Measurements from ENCODE around the gene SLC2A10. TPM values are rescaled to one million over a fixed set of nuclear protein-coding genes. Genes with fewer than 3 reads are reported as not detected.

Gene SLC2A10
- total and polyA plus RNA-seq, 2 donors (not counting 3 experiments of a cell fraction or from before 2014, with no cell fraction given): 11.2 to 13.6 TPM

DNA sequence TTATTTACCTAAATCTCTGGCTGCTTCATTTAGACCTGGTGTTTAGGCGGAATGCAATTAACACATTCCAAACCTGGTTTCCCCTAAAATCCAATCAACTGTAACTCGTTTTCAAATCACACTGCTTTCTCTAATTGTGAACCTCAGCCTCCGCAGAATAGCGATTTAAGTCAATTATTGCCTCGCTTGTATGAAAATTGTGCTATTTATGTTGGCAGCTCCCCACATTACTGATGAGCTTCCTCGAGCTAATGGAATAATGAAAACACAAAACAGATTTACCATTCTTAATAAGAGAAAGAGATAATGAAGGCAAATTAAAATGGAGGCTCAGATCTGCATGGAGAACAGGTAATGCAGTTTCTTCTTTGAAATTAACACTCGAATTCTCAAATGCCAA is 67.9 kb downstream of the SLC2A10 start:
- Histone ChIP-seq H3K36me3 (ENCODE audit: control insufficient read depth in 2 of 2, extremely low read depth in 1 of 2, insufficient read depth in 2 of 2, low read length in 2 of 2) (no peaks in the 10 kb centered on the region), H3K4me1 (ENCODE audit: control insufficient read depth, extremely low read depth, insufficient read depth, low read length) (no peaks in the 10 kb centered on the region), H3K9ac (replicated peaks; ENCODE audit: extremely low read depth, insufficient read depth, low read length) (no peak overlapping the region), H3K9me1 (replicated peaks; ENCODE audit: control insufficient read depth, extremely low read depth, insufficient read depth, low read length) (no peaks in the 10 kb centered on the region), H3K27ac (ENCODE audit: insufficient read depth, low read depth, low read length) (no peak overlapping the region), H3K9me3 (replicated peaks; ENCODE audit: control insufficient read depth, insufficient read depth, low read length) (no peaks in the 10 kb centered on the region), H3K4me3 (replicated peaks in 1 of 3; ENCODE audit: insufficient read depth in 1 of 3, low read depth in 1 of 3, low read length in 3 of 3) (no peak overlapping the region), H3K27me3 (ENCODE audit: control insufficient read depth in 2 of 2, insufficient read depth in 2 of 2, low read length in 2 of 2) (no peaks in the 10 kb centered on the region), H3K79me2 (ENCODE audit: control insufficient read depth, insufficient read depth, low read length) (no peaks in the 10 kb centered on the region), H4K20me1 (replicated peaks; ENCODE audit: control insufficient read depth, extremely low read depth, insufficient read depth, low read length) (no peaks in the 10 kb centered on the region), H2AFZ (ENCODE audit: low read depth, low read length) (no peak overlapping the region), H3K4me2 (ENCODE audit: insufficient read depth, low read length) (no peak overlapping the region)
- FAIRE-seq (no peak), DNase-seq (ENCODE audit: low read depth, low spot score) (no peak)
- BruUV-seq (replicated peaks): no TSS peak
- TF ChIP-seq POLR2A (IDR thresholded peaks at IDR 0.05; ENCODE audit: low read depth, low read length): no peak
- no peak for TF ChIP-seq EZH2 (IDR thresholded peaks at IDR 0.05; ENCODE audit: borderline replicate concordance, low read depth, low read length, severe bottlenecking)
- TF ChIP-seq JUN (IDR thresholded peaks at IDR 0.05; ENCODE audit: borderline replicate concordance, insufficient read depth, insufficient read length, low read depth): no peak
- no peak for TF ChIP-seq MYC (IDR thresholded peaks at IDR 0.05; ENCODE audit: low read depth, low read length)
- TF ChIP-seq, protein P1, sequence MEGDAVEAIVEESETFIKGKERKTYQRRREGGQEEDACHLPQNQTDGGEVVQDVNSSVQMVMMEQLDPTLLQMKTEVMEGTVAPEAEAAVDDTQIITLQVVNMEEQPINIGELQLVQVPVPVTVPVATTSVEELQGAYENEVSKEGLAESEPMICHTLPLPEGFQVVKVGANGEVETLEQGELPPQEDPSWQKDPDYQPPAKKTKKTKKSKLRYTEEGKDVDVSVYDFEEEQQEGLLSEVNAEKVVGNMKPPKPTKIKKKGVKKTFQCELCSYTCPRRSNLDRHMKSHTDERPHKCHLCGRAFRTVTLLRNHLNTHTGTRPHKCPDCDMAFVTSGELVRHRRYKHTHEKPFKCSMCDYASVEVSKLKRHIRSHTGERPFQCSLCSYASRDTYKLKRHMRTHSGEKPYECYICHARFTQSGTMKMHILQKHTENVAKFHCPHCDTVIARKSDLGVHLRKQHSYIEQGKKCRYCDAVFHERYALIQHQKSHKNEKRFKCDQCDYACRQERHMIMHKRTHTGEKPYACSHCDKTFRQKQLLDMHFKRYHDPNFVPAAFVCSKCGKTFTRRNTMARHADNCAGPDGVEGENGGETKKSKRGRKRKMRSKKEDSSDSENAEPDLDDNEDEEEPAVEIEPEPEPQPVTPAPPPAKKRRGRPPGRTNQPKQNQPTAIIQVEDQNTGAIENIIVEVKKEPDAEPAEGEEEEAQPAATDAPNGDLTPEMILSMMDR (IDR thresholded peaks at IDR 0.05; ENCODE audit: extremely low read depth in 1 of 2, insufficient read depth in 1 of 2, low read depth in 1 of 2, low read length in 2 of 2): no peak
- TF ChIP-seq FOS (IDR thresholded peaks at IDR 0.05; ENCODE audit: borderline replicate concordance, insufficient read depth, low read length): no peak
- dilution Hi-C loops (cut with MboI; ENCODE audit: extremely low pct_ligation_motif_present, low sequenced_read_pairs): no loop called here
- ChIA-PET POLR2A (no interaction called here), CTCF (no interaction called here)
- intact Hi-C loops (cut with micrococcal nuclease): no loop called here

DNA sequence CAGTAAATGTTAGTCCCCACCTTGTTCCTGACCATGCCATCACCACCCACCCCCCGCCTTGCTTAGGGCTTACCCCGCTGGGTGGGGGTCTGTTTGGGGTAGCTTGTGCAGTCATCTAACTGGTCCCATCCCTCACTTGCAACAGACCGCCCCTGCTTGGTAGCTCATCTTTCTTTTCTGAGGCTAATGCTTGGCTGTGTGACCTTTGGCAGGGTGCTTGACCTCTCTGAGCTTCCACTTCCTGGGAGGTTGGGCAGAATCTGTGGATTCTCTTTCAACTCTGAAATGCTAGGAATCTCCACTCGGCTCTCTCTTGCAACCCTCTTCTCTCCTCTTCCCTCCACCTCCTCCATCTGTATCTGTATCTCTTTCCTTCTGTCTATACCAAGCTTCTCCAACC is 70.4 kb downstream of the SLC2A10 start:
- no peak overlapping the region for H3K4me2 ChIP-seq (ENCODE audit: insufficient read depth, low read length)
- H3K9me3 ChIP-seq (replicated peaks; ENCODE audit: control insufficient read depth, insufficient read depth, low read length): no peaks in the 10 kb centered on the region
- DNase-seq (ENCODE audit: low read depth, low spot score) (no peak), FAIRE-seq (no peak)
- no peaks in the 10 kb centered on the region for H4K20me1 ChIP-seq (replicated peaks; ENCODE audit: control insufficient read depth, extremely low read depth, insufficient read depth, low read length)
- intact Hi-C loops (cut with micrococcal nuclease): no loop called here
- ChIA-PET CTCF (no interaction called here), POLR2A (no interaction called here)
- no peaks in the 10 kb centered on the region for H3K79me2 ChIP-seq (ENCODE audit: control insufficient read depth, insufficient read depth, low read length)
- H3K27ac ChIP-seq (ENCODE audit: insufficient read depth, low read depth, low read length): no peak overlapping the region
- TF ChIP-seq EZH2 (IDR thresholded peaks at IDR 0.05; ENCODE audit: borderline replicate concordance, low read depth, low read length, severe bottlenecking): no peak
- TF ChIP-seq POLR2A (IDR thresholded peaks at IDR 0.05; ENCODE audit: low read depth, low read length): no peak
- no peak for TF ChIP-seq POLR2AphosphoS5 (IDR thresholded peaks at IDR 0.05; ENCODE audit: insufficient read depth, low read depth, low read length)
- TF ChIP-seq FOS (IDR thresholded peaks at IDR 0.05; ENCODE audit: borderline replicate concordance, insufficient read depth, low read length): no peak
- no peak for TF ChIP-seq JUN (IDR thresholded peaks at IDR 0.05; ENCODE audit: borderline replicate concordance, insufficient read depth, insufficient read length, low read depth)
- TF ChIP-seq, protein P2, sequence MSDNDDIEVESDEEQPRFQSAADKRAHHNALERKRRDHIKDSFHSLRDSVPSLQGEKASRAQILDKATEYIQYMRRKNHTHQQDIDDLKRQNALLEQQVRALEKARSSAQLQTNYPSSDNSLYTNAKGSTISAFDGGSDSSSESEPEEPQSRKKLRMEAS (IDR thresholded peaks at IDR 0.05; ENCODE audit: insufficient read depth, insufficient read length): no peak
- TF ChIP-seq, protein P1 (IDR thresholded peaks at IDR 0.05; ENCODE audit: extremely low read depth in 1 of 2, insufficient read depth in 1 of 2, low read depth in 1 of 2, low read length in 2 of 2): no peak
- no peak for TF ChIP-seq GATA2 (IDR thresholded peaks at IDR 0.05; ENCODE audit: insufficient read depth, insufficient read length, low read depth, low read length)
- TF ChIP-seq MYC (IDR thresholded peaks at IDR 0.05; ENCODE audit: low read depth, low read length): no peak
- no peaks in the 10 kb centered on the region for H3K36me3 ChIP-seq (ENCODE audit: control insufficient read depth in 2 of 2, extremely low read depth in 1 of 2, insufficient read depth in 2 of 2, low read length in 2 of 2)
- no TSS peak for BruUV-seq (replicated peaks)
- H3K4me1 ChIP-seq (ENCODE audit: control insufficient read depth, extremely low read depth, insufficient read depth, low read length): no peaks in the 10 kb centered on the region
- no peak overlapping the region for H3K4me3 ChIP-seq (replicated peaks in 1 of 3; ENCODE audit: insufficient read depth in 1 of 3, low read depth in 1 of 3, low read length in 3 of 3)
- H3K9me1 ChIP-seq (replicated peaks; ENCODE audit: control insufficient read depth, extremely low read depth, insufficient read depth, low read length): no peaks in the 10 kb centered on the region
- H3K9ac ChIP-seq (replicated peaks; ENCODE audit: extremely low read depth, insufficient read depth, low read length): no peak overlapping the region
- dilution Hi-C loops (cut with MboI; ENCODE audit: extremely low pct_ligation_motif_present, low sequenced_read_pairs): no loop called here
- H3K27me3 ChIP-seq (ENCODE audit: control insufficient read depth in 2 of 2, insufficient read depth in 2 of 2, low read length in 2 of 2): no peaks in the 10 kb centered on the region
- no peak overlapping the region for H2AFZ ChIP-seq (ENCODE audit: low read depth, low read length)

Data from endothelial cell of umbilical vein (primary cell).